Osteocyte (in vitro differentiated cells): ENCODE results near the gene CTBP2. TPM values are rescaled to one million over a fixed set of nuclear protein-coding genes. Genes with fewer than 3 reads are reported as not detected.

ENCODE experiments used
- DNase-seq: peaks from one replicate; pipeline ENCODE4 v3.0.0; 2021; ENCODE audit warnings: mixed read lengths; ENCODE audit not compliant: unreplicated experiment; ENCODE audit errors: extremely low spot score
- H3K27ac Mint-ChIP-seq: one replicate; pipeline ENCODE4 v1.8.0; 2021; ENCODE audit warnings: mild to moderate bottlenecking, mixed read lengths; ENCODE audit not compliant: unreplicated experiment
- H3K27me3 Mint-ChIP-seq: one replicate; pipeline ENCODE4 v1.8.0; 2021; ENCODE audit warnings: mixed read lengths; ENCODE audit not compliant: unreplicated experiment
- H3K36me3 Mint-ChIP-seq: one replicate; pipeline ENCODE4 v1.8.0; 2021; ENCODE audit warnings: mixed read lengths; ENCODE audit not compliant: unreplicated experiment
- H3K4me1 Mint-ChIP-seq: one replicate; pipeline ENCODE4 v1.8.0; 2021; ENCODE audit warnings: mixed read lengths; ENCODE audit not compliant: unreplicated experiment
- H3K4me3 Mint-ChIP-seq: one replicate; pipeline ENCODE4 v1.8.0; 2021; ENCODE audit warnings: mild to moderate bottlenecking, moderate library complexity, mixed read lengths; ENCODE audit not compliant: unreplicated experiment
- H3K9me3 Mint-ChIP-seq: one replicate; pipeline ENCODE4 v1.8.0; 2021; ENCODE audit warnings: mixed read lengths; ENCODE audit not compliant: unreplicated experiment
- total RNA-seq: library from RNA; stranded (reverse); gene quantifications from 2 replicates; pipeline ENCODE4 v1.2.1, GENCODE V29; 2021
- TF ChIP-seq, protein P1 (sequence below): fragments of 200-600 bp; sonication (generic); IDR thresholded peaks from 2 replicates; pipeline ENCODE4 v1.5.0; 2021; ENCODE audit warnings: antibody characterized with exemption, mild to moderate bottlenecking, moderate library complexity

CTBP2 gene
- total RNA-seq, 1 donor from 2014 or later: 125 TPM

- Mint-ChIP-seq H3K4me3 (no peak overlapping the region), H3K9me3 (no peaks in the 10 kb centered on the region), H3K4me1 (peaks cover 60% of the 10 kb centered on the region), H3K27ac (peak overlapping the region; percentile 98), H3K27me3 (no peaks in the 10 kb centered on the region), H3K36me3 (peaks cover 28% of the 10 kb centered on the region)
- TF ChIP-seq, protein P1, sequence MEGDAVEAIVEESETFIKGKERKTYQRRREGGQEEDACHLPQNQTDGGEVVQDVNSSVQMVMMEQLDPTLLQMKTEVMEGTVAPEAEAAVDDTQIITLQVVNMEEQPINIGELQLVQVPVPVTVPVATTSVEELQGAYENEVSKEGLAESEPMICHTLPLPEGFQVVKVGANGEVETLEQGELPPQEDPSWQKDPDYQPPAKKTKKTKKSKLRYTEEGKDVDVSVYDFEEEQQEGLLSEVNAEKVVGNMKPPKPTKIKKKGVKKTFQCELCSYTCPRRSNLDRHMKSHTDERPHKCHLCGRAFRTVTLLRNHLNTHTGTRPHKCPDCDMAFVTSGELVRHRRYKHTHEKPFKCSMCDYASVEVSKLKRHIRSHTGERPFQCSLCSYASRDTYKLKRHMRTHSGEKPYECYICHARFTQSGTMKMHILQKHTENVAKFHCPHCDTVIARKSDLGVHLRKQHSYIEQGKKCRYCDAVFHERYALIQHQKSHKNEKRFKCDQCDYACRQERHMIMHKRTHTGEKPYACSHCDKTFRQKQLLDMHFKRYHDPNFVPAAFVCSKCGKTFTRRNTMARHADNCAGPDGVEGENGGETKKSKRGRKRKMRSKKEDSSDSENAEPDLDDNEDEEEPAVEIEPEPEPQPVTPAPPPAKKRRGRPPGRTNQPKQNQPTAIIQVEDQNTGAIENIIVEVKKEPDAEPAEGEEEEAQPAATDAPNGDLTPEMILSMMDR: no peak
- DNase-seq: no peak
These were observed 78.4 kb downstream of the CTBP2 start for GRCh38 chr10:125081931-125082330.

DNA sequence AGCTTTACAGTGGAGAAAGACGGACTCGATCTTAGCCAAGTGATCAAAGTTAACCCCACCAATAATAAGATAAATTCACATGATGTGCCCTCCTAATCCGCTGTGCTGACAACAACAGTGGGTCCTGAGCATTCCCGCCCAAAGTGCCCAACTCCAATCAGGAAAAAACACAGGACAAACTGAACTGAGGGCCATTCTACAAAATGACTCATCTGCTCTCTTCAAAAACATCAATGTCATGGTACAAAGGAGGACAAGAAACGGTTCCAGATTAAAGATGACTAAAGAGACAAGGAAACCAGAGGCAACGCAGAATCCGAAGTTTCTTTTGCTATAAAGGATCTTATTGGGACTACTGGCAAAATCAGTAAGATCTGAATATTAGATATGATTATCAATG is 79.4 kb downstream of the CTBP2 start:
- no peaks in the 10 kb centered on the region for H3K27me3 Mint-ChIP-seq
- TF ChIP-seq, protein P1: no peak
- no peak overlapping the region for H3K4me3 Mint-ChIP-seq
- peaks cover 56% of the 10 kb centered on the region for H3K4me1 Mint-ChIP-seq
- H3K9me3 Mint-ChIP-seq: no peaks in the 10 kb centered on the region
- H3K27ac Mint-ChIP-seq: peak overlapping the region; percentile 60
- no peak for DNase-seq
- H3K36me3 Mint-ChIP-seq: peaks cover 32% of the 10 kb centered on the region

DNA sequence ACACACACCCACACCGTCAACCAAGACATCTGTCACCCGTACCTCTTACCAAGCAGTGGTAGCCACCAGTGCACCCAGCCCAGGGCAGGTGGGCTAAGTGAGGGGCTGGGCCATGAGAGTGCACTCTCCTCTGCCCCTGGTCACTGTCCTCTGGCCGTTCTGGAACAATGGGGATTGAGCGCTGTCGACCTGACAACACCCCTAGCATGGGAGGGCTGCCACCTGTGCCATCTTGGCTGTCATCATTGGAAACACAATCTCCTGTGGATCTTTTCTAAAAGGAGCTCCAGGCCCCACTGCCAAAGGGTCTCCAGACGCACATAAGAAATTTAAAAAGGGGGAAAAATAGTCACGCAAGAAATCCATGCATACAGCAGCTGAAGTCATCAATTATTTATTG is 80.1 kb downstream of the CTBP2 start:
- Mint-ChIP-seq H3K9me3 (no peaks in the 10 kb centered on the region), H3K4me3 (no peak overlapping the region), H3K27me3 (no peaks in the 10 kb centered on the region), H3K4me1 (peaks cover 51% of the 10 kb centered on the region), H3K27ac (peak overlapping the region; percentile 60), H3K36me3 (peaks cover 31% of the 10 kb centered on the region)
- no peak for DNase-seq
- TF ChIP-seq, protein P1: no peak

DNA sequence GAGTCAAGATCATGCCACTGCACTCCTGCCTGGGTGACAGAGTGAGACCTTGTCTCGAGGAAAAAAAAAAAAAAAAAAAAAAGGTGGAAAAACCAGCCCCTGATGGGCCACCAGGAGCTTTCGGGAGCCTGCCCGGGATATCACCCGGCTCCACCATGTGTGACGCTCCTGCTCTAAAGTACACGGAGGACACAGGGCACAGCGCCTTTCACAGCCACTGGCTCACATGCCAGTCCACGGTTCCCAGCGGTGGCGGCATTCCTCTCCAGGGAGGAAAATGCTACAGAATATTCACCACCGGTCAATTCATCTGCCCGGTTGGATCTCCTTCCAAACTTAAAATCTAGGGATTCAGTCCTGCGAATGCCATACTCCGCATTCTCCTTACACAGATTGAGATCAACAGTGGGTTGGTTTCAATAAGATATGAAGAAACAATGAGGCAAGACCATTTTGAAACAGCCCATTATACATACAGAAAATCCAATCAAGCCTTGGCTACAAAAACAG is 81.2 kb downstream of the CTBP2 start:
- no peak overlapping the region for H3K27ac Mint-ChIP-seq
- DNase-seq: no peak
- no peak overlapping the region for H3K4me3 Mint-ChIP-seq
- peaks cover 46% of the 10 kb centered on the region for H3K4me1 Mint-ChIP-seq
- H3K27me3 Mint-ChIP-seq: no peaks in the 10 kb centered on the region
- peaks cover 39% of the 10 kb centered on the region for H3K36me3 Mint-ChIP-seq
- no peaks in the 10 kb centered on the region for H3K9me3 Mint-ChIP-seq
- TF ChIP-seq, protein P1: no peak

DNA sequence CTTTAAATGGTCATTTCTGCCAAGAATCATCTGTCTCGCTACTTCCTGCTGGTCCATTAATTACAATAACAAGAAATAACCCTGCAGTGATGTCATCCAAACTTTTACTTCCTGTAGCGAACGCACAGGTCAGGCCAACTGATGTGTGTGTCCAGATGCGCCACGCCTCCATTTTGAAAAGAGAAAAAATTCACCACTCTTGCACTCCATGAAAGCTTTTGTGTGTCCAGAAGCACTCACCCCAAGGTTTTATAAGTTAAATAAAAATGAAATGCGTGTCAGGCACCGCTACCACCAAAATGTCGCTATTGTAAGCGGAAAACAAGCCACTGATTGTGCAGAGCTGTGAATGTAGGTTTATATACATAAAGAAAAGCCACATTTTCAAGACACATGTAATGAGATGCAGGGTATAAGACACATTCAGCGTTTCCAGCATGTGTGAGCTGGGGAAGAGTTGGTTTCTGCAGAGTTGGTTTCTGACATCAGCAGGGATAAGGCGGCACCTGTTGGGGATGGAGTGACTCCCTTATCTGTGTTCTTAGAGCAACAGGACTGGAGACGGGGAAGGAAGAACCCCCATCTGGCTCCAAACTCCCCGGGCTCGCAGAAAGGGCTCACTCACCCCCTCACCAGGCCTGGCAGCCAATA is 83.3 kb downstream of the CTBP2 start:
- H3K27me3 Mint-ChIP-seq: no peaks in the 10 kb centered on the region
- TF ChIP-seq, protein P1: no peak
- peaks cover 31% of the 10 kb centered on the region for H3K4me1 Mint-ChIP-seq
- peak overlapping the region; percentile 11 for H3K27ac Mint-ChIP-seq
- H3K36me3 Mint-ChIP-seq: peaks cover 36% of the 10 kb centered on the region
- DNase-seq: no peak
- H3K4me3 Mint-ChIP-seq: no peak overlapping the region
- no peaks in the 10 kb centered on the region for H3K9me3 Mint-ChIP-seq
